Stimulated activated CD4-positive, alpha-beta T cell treated with anti-CD3 and anti-CD28 coated beads, Interleukin-2, amount 100 ng/mL, for 4 hours (primary cell): Measurements from ENCODE around the gene STEAP1B.

Source experiments
- DNase-seq: peaks from one replicate; pipeline ENCODE4 v3.0.0-alpha.2; 2020; ENCODE audit warnings: low read depth

Gene STEAP1B

DNA sequence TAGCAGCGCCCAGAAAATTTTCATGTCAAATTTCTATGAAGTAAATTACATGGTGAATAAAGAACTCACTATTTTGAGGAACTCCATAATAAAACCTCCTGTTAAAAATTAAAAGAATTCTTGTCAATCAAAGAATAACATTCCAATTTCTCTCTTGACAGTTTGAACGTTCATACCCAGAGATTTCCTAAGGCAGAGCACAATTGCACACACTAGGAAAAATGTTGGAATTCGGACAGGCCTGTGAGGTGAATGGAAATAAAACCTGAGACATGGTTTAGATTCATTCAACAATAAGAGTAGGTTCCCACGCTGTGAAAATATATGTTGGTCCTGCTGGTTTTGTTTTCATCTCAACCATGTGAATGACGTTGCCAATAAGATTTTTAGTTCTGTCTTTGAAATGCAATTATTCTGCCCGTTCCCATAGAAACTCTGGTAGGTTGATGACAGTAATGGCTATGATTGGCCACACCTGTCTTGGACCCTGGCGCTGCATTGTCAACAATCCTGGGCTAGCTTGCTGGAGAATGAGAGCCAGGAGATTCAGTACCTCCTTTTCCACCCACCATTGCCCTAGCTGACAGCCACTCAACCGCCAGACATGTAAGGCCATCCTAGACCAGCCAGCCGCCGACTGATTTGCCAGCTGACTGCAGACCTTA lies 99.7 kb downstream of the STEAP1B start:
- no peak for DNase-seq

DNA sequence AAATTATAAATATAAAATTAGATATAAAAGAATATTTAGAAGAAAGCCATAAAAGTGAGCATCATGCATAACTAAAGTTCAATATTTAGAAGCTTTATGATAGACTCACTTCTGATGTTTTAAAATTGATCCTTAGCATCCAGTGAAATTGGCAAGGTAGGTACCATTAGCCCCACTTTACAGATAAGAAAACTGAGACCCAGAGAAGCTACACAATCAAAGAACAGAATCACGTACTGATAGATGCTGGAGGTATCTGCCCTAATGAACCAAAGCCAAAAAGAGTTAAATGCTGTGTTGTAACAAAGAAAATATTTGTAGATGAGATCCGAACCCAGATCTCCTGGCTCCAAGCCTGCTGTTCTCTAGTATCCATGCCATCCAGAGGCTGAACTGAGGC lies 100.4 kb downstream of the STEAP1B start:
- no peak for DNase-seq

DNA sequence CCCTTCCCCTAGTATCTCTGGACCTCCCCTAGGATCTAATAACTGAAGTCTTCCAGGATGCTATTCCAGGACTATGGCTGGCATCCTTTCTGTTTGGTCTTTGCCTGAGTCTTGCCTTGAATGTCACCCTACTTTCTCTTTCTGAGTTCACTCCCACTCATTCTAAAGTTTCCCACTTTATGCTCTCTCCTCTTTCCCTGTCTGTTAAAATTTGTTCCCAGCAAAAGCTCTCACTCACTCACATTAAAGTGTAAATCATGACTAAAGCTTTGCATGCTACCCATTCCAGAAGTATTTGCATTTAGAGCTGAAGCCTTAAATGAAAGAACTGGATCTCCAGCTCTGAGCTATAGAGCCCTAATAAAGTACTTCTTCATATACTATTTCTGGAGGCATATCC lies 100.9 kb downstream of the STEAP1B start:
- DNase-seq: no peak

DNA sequence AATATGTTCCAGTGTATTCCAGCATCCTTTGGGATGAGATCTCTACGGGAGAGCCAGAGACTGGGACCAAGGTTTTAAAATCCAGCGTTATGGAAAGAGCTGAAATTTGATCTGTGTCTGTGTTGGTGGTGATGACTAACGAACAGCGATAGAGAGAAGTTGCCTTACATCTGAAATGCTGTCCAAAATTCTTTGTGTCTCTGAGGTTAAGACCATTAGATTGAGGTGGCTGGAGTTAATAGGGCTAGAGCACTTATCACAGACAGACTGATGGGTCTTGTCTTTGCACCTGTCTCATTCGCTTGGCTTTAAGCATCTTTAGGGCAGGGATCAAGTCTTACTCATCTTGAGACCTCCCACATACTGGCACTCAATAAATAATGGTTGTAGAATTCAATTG lies 102.0 kb downstream of the STEAP1B start:
- DNase-seq: no peak

DNA sequence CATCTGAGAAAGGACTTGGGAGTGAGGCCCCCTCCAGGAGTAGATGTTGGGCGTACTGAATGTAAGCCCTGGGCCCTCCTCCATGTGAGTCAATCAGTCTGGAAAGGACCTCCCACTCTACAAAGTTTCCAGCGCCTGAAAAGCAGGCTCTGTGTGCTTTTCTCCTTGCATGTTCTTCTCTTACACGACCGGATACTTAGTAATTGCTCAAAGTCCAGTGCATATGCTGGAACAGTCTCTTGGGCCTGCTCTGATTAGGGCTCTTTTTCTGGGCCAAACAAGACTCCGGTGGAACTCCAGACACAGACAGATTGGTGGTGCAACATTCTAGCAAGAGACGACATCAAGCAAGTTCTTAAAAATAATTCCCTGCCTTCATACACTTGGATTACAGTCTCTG lies 104.8 kb downstream of the STEAP1B start:
- no peak for DNase-seq

DNA sequence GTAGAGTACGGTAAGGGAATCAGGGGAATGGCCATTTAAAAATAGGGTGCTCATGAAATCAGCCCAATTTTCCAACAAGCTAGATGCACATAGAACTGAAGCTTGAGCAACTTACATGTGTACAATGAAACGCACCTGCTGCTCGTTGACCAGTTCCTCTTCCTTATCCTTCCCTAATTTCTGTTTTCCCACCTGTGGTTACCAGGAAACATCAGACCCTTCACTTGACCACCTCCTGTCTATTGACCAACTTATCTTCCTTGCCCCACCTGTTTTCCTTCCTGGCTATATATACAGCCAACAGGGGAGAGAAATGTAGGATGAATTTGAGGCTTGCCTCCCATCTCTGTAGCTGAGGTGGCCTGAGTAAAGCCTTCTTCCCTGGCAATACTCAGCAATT lies 105.2 kb downstream of the STEAP1B start:
- no peak for DNase-seq

DNA sequence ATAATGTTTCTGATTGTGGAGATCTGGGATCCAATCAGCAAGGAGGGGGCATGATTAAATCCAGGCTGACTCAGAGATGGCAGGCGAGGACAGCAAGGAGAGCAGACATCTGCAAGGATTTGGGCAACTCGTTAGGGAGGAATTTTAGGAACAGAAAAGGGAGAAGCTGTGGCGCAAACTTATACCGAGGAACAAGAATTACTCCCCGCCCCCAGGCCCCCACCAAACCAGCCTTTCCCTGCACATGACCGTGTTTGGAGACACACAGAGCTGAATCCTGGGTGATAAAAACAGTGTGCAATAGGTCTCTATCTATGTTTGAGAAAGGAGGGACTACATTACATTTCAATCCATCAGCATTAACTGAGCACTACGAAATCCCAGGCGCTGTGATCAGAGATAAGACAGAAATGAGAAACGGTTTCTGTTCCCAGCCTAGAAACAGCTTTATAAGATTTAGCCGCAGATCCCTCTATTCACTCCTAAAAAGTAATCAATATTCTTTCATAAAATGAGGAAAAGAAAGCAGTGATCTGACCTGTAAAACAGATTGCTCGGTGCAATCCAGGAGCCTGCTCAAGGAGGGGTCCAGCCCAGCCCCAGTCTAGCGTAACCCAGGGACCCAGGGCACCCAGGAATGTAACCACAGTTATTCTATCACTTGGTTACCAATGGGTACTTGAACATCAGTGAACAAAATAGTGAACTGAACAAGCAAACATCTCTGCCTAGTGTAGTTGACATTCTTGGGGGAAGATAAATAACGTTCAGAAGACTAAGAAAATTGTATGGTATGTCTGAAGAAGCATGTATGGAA lies 105.9 kb downstream of the STEAP1B start:
- DNase-seq: no peak

DNA sequence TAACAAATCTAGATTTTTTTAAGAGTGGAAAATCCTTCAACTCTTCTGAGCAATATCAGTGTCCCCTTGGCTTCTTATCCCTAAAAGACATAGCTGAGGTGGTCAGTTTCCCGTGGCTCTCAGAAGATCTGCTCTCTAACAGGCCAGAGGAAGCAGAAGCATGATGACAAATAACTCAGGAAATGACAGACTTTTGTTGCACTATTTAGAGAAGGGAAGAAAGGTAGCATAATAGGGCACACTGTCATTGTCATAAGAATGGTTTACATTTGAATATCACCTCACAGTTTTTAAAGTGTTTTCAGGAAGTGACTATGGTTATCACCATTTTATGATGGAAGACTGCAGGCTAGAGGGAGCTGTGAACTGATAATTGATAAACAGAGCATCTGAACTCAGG lies 109.5 kb downstream of the STEAP1B start:
- no peak for DNase-seq

DNA sequence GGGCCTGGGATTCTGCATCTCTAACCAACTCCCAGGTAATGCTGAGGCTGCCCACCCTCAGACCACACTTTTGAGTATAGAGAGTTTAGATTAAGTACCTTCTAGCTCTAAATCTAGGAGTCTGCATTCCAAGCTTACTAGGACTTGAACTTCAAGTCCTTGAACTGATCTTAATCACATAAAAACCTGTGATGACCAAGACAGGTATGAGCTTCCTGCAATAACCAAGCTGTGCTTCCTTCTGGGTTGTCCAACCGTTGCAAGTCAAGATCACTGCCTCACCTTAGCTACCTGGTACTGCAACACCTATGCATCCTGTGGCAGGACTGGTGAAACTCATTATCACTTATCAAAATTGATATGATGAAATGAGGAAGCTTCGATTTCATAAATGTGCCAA lies 110.1 kb downstream of the STEAP1B start:
- DNase-seq: no peak

DNA sequence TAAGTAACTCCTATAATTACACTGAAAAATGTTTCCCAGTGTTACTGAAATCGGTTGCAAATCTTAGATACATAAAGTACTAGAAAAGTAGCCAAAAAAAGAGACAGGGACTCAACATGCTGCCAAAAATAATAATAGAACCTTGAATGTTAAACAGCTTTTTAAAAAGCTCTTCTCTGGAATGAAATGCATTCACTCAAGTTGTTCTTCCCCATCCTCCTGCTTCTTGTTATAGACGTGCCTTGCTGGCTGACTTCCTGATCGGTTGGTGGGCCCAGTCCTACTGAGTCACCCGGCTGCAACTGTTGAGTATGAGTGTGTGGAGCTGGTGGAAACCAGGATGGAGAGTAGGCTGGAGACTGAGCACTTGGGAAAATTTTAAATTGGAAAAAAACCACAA lies 112.4 kb downstream of the STEAP1B start:
- no peak for DNase-seq

DNA sequence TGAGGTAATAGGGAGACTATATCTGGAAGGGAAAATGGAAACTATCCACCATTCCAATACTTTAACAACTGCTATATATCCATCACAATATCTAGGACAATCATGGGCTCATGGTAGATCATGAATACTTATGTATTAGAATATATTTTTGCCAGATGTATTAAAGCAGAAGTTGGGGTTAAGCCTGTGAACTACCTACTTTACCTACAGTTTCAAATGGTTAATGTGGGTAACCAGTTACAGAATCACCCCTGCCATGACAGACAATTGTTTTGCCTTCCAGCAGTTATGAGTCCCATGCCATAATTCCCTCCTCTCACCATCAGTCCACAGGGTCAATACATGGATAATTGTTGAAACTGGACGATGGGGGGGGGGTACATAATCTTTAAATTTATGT lies 113.1 kb downstream of the STEAP1B start:
- no peak for DNase-seq

DNA sequence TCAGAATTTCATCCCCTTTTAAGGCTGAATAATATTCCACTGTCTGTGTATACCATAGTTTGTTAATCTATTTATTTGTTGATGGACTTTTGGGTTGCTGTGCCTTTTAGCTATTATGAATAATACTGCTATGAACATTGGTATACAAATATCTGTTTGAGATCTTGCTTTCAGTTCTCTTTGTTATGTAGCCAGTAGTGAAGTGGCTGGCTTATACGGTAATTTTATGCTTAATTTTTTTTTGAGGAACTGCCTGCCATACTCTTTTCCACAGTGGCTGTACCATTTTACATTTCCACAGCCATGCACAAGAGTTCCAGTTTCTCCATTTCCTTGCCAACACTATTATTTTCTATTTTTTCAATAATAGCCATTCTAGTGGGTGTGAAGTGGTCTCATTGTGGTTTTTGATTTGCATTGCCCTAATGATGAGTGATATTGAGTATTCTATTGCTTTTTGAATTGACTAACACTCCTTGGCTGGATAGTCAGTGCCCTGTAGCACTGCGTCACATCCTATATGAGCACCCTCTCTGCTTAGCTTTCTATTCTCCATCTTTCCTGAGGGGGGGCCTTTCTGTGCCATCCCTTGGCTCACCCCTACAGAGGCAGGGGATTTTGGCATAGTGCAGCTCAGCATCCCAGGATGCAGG lies 113.7 kb downstream of the STEAP1B start:
- DNase-seq: no peak

DNA sequence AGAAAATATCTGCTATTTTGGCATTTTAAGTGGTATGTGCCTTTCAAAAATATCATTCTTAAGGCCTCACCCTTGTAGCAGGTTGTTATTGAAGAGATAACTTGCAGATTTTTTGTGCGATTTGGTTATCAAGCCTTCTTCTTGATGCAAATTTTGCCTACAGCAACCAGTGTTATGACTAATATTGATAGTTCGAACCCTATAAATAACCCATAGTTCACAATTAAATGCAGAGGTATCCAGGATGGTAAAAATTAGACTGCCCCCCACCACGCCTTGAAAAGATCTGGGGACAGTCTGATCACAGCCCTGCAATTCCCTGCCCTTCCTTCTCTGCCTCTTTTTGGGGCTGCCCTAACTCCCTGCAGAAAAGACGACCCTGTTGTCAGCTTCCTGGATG lies 114.7 kb downstream of the STEAP1B start:
- DNase-seq: no peak

DNA sequence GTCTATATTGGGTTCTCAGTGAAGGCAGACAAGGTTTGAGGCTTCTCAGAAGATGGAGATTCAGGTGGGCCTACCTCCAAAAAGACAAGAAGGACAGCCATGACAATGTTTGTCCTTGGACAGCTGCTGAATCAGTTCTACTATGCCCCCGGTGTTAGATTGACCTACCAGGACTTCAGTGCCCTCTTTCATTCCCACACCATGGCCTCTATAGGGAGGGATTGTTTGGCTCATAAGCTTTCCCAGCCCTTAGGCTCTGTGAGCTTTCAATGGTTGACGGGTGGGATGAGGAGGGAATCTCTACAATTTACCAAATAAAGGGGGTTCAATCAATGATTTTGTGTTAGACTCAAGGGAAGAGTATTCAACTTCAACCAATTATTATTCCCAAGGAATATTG lies 119.7 kb downstream of the STEAP1B start:
- DNase-seq: no peak

DNA sequence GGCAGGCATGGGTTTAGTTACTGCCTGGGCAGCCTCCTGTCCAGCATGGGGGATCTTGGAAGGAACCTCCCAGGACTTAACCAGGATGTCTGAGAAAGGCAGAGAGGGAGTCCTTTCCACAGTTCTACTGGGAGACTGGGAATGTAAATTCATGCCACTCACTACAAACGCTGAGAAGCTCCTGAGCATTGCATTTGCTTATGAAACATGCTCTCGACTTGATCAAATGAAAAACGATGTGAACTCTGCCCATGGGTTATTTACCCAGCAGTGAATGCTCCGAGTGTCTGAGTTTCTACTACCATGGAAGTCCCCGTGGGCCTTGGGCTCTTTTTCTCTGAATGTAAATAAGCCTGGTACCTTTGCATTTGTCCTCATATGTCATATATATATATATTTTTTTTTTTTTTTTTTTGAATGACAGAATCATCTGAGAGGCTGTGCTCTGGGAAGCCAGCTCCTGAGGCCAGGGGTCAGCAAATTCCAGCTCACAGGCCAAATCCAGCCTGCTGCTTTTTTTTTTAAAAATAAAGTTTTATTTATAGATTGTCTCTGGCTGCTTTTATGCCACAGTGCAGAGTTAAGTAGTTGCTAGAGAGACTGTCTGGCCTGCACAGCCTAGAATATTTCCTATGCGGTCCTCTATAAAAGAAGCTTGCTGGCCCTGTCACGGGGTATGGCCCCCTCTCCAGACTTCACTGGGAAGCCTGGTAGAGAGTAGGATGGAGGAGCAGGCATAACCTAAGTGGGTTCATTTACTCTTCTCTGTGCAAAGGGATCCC lies 121.6 kb downstream of the STEAP1B start:
- DNase-seq: no peak

DNA sequence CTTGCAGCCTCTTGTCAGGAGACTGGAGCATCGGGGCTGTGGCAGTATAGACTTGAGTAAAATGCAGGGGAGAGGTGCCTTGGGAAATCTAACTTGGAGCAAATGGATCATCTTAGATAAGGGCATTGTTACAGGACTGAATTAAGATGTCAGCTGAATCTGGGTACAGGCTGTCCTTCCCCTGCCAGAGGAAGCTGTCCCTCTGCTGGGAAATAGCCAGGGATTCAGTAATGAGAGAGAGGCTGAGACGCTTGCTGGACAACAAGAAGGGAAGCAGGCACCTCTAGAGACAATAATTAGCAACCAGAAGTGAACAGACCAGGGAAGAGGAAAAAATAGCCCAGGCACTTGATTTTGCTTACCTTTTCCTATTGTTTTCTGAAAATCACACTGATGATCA lies 122.3 kb downstream of the STEAP1B start:
- no peak for DNase-seq

DNA sequence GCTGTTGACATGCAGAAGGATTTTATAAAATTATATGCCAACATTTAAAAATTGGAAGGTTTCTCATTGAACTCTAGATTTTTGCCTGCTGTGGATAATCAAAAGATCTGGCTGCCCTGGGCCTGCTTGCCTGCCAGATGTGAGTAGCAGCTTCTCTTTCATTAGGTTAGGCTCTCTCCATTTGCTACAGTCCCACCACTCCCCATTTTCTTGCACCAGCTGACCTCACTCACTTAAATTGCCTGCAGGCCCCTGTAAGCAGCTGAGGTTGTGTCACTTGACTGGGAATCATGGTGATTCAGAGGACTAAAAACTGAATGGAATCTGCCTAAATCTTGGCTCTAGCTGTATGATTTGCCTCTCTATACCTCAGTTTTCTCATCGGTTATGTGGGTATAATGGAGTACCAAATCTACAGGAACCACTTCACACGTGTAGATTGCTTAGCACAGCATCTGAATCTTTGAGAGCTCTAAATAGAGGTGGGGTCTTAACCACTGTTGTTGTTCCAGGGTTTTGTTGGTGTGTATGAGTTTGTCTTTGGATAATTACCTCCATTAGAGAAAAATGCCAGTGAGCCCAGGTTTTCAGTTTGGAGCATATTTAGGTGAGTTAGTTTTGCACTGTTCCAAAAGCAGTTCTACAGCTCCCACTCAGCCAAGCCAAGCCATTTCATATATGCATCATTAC lies 124.5 kb downstream of the STEAP1B start:
- no peak for DNase-seq

DNA sequence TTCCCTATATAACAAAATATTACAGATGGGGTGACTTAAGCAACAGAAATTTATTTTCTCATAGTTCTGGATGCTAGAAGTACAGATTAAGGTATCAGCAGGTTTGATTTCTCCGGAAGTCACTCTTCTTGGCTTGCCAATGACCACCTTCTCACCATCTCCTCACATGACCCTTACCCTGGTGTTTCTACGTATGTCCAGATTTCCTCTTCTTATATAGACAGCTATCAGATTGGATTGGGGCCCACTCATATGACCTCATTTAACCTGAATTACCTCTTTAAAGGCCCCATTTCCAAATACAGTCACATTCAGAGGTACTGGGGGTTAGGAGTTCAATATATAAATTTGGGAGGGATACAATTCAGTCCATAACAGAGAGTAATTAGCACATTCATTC lies 126.1 kb downstream of the STEAP1B start:
- DNase-seq: no peak

DNA sequence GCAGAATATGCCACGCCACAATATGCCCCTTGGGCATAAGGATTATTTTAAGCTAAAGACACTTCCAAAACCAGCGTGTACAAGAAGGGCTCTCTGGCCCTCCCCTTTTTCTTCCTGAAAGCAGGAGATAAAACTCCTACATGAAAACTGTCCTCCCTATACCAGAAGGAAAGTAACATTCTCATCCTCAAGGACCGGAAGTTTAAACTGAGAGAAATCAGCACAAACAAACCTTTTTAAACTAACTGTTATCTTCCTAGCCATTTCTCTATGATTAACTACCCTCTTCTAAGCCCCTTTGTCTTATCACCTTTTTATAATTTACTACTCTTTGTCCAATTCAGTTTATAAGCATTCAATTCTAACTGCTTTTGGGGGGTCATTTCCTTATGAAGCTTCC lies 126.6 kb downstream of the STEAP1B start:
- DNase-seq: no peak

DNA sequence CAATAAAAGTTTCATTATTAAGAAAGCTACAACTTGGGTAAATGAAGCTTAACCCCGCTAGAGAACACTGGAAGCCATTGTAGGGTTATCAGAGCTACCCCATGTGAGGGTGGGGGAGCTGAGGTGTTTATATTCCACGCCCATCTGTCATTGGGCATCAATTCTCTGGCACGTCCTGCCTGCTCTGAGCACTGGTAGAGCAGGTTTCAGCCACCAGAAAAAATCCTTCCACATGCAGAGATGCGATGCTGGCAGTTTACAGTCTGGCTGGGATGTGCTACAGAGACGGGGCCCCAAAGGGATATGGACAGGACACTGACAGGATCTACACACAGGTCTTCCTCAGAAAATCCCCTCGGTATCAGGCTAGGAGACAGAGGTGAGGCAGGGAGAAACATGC lies 127.1 kb downstream of the STEAP1B start:
- no peak for DNase-seq

DNA sequence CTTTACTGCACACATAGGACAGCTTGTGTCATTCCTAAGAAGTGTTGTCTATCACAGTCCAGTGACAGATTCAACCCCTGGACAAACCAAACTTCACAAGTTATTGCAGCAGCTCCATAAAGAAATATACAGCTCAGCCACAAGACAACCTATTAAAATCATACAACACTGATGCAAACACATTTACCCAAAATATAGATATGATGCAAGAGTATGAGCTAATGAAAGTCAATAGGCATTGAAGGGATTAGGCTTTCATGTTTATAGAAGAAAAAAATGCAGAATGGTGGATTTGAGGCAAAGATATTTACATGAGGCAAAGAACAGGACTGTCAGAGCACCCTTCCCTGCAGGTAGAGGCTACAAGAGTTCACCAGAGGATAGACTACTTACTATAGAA lies 128.1 kb downstream of the STEAP1B start:
- no peak for DNase-seq
